Endothelial cell of hepatic sinusoid (primary cell): ENCODE results near the gene ARL5A.
"Not testable (repeated sequence)": the region's sequence is repeated elsewhere in the genome, so short reads cannot be mapped to it uniquely, and the experiment has no call there.

Experiments
- in situ Hi-C: cut with HindIII; loops from 2 replicates; pipeline ENCODE4 v1.10.0; 2017; ENCODE audit warnings: low sequenced_read_pairs

ARL5A gene

DNA sequence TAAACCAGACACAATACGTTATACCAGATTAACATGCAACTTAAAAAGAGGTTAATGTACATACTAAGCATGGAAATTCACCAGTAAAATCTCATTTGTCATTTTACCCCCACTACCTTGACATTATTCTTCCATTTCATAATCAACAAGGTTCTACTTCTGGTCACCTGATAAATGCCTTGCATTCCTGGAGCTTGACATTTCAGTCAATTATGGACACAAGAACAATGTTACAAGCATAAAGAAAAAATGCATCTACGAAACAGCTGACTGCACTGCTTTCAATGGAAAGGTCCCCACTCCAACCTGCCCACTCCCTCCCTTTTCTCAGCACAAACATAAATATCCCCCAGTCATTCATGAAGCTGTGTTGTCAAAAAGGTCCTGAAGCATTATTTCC, 31.4 kb downstream of the ARL5A start:
- in situ Hi-C loops = no loop called here

- in situ Hi-C loops = no loop called here
Observed at GRCh38 chr2:151795646-151796240, 32.5 kb downstream of the ARL5A start.

- in situ Hi-C loops = not testable (repeated sequence)
Observed at GRCh38 chr2:151794422-151794821, 33.8 kb downstream of the ARL5A start.

DNA sequence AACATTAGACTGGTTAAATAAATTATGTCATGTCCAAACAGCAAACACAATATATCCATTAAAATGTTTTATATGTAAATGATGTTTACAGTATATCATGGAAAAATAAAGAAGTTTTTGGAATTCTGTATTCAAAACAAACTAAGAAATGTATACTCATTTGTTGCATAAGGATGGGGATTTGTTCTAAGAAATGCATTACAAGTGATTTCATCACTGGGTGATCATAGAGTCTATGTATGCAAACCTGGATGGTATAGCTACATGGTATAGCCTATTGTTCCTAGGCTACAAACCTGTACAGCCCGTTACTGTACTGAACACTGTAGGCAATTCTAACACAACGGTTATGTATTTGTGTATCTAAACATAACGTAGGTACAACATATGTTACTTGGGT, 35.1 kb downstream of the ARL5A start:
- in situ Hi-C loops = no loop called here

GRCh38 chr2:151792589-151792988, 35.6 kb downstream of the ARL5A start:
- in situ Hi-C loops = no loop called here

DNA sequence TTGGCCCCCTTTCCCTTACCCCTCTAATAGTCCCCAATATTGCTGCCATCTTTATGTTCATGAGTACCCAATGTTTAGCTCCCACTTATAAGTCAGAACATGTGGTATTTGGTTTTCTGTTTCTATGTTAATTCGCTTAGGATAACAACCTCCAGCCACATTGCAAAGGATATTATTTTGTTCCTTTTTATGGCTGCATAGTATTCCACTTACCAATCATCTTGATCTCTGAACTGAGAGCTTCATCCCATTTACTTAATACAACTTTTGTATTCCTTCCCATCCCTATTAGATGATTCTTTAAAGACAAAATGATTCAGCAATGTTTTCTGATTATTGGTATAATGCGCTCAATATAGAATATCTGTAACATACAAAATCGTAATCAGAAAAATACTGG, 36.7 kb downstream of the ARL5A start:
- in situ Hi-C loops = no loop called here

GRCh38 chr2:151790689-151791088, 37.5 kb downstream of the ARL5A start:
- in situ Hi-C loops = no loop called here

GRCh38 chr2:151789055-151789834, 39.0 kb downstream of the ARL5A start:
- in situ Hi-C loops = no loop called here

DNA sequence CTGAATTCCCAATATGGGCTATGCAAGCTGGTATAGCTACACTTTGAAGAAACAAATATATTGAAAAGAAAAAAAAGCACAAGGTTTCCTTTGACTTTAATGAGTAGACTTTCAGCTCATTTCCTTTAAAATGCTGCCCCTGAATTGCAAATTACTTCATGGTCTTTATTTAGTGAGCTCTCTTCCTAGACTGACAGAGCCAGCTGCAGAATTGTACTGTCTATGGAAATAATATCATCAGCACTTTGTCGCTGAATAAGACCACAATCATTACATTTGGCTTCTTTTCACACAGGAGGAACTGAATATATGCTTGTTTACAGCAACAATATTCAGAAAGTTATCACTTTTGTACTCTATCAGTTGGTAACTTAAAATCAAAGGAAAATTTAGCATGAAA, 41.7 kb downstream of the ARL5A start:
- in situ Hi-C loops = no loop called here

- in situ Hi-C loops = no loop called here
Observed at GRCh38 chr2:151786077-151786476, 42.1 kb downstream of the ARL5A start.

GRCh38 chr2:151783133-151783520, 45.1 kb downstream of the ARL5A start:
- in situ Hi-C loops = no loop called here

- in situ Hi-C loops = no loop called here
Observed at GRCh38 chr2:151782378-151783132, 45.7 kb downstream of the ARL5A start.

DNA sequence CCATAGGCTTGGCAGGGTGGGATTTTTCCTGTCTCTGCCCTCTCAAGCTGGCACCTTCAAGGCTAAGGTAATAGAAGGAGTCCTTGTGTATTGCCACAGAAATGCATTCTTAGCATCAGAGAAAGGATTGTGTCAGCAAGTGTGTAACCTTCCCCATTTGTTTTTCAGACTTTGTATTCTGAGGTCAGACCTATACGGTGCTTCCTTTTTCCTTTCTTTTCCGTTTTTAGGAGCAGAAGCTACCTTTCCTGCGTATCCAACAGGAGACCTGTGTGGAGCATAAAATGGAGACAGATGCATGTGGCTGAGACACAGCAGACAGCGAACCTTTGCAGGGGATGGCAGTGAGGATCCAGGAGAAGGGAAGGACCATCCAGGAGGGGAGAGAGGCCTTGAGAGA, 46.6 kb downstream of the ARL5A start:
- in situ Hi-C loops = no loop called here

- in situ Hi-C loops = no loop called here
Observed at GRCh38 chr2:151780938-151781337, 47.3 kb downstream of the ARL5A start.

DNA sequence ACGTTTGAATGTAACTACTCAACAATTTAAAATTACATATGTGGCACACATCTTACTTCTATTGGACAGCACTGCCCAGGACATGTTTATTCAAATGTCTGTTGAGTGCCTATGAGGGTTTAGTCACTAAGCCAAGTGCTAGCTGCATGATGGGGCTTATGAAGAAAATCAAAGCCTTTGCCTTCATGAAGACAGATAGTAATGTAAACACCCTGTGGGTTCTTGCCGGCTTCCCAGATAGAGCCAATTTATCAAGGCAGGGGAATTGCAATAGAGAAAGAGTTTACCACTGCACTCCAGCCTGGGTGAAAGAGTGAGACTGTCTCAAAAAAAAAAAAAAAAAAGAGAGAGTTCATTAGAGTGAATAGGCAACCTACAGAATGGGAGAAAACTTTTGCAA, 50.3 kb downstream of the ARL5A start:
- in situ Hi-C loops = no loop called here

- in situ Hi-C loops = no loop called here
Observed at GRCh38 chr2:151777487-151777886, 50.7 kb downstream of the ARL5A start.

DNA sequence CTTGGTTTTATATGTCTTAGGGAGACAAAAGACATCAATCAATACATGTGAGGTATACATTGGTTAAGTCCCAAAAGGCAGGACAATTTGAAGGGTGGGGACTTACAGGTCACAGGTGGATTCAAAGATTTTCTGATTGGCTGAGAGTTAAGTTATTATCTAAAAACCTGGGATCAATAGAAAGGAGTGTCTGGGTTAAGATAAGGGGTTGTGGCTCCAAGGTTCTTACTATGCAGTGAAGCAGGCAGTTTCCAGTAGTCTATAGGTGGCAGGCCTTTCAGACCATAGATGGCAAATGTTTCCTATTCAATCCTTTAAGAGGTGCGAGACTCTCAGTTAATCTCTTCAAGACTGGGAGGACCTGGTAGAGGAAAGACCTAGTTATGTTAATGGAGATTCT, 51.9 kb downstream of the ARL5A start:
- in situ Hi-C loops = no loop called here

- in situ Hi-C loops = no loop called here
Observed at GRCh38 chr2:151775057-151775740, 53.0 kb downstream of the ARL5A start.

DNA sequence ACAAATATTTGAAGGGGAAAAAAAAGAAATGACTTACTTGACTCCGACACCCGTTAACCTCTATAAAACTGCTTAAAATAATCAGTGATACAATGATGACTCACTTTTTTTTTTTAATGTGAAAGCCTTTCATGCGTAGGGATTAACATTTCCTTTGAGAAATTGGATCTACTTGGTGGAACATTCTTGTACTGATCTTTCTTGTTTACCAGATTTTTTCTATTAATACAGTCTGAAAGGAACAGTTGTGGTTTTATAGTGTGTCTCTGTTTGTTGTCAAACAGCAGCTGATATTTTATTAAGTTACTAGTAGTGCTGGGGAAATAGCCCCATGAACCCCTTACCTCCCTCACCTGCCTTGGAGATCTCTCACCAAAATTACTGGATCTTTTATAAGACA, 53.7 kb downstream of the ARL5A start:
- in situ Hi-C loops = no loop called here

- in situ Hi-C loops = no loop called here
Observed at GRCh38 chr2:151771599-151772358, 56.4 kb downstream of the ARL5A start.

- in situ Hi-C loops = no loop called here
Observed at GRCh38 chr2:151770995-151771394, 57.2 kb downstream of the ARL5A start.
